Gastroesophageal sphincter (tissue), 3 donors: Measurements from ENCODE around the gene SEC14L5.

Source experiments
- POLR2AphosphoS5 ChIP-seq: sonication (generic); formaldehyde crosslinking; IDR thresholded peaks from one replicate; pipeline ENCODE4 v1.6.1; 2017; ENCODE audit warnings: antibody characterized with exemption
- TF ChIP-seq, protein P1 (sequence below), 4 experiments: fragments of 200-600 bp in 2 of 4; fragments of 450-650 bp in 2 of 4; sonication (generic) in 1 of 4; IDR thresholded peaks; one replicate each; pipeline ENCODE4 v1.5.1; 2017 to 2019; ENCODE audit warnings: antibody characterized with exemption in 4 of 4, mild to moderate bottlenecking in 2 of 4, moderate library complexity in 2 of 4

GRCh38 chr16:5005916-5006315 is 47.8 kb downstream of the SEC14L5 start:
- no peak for TF ChIP-seq POLR2AphosphoS5
- TF ChIP-seq, protein P1, sequence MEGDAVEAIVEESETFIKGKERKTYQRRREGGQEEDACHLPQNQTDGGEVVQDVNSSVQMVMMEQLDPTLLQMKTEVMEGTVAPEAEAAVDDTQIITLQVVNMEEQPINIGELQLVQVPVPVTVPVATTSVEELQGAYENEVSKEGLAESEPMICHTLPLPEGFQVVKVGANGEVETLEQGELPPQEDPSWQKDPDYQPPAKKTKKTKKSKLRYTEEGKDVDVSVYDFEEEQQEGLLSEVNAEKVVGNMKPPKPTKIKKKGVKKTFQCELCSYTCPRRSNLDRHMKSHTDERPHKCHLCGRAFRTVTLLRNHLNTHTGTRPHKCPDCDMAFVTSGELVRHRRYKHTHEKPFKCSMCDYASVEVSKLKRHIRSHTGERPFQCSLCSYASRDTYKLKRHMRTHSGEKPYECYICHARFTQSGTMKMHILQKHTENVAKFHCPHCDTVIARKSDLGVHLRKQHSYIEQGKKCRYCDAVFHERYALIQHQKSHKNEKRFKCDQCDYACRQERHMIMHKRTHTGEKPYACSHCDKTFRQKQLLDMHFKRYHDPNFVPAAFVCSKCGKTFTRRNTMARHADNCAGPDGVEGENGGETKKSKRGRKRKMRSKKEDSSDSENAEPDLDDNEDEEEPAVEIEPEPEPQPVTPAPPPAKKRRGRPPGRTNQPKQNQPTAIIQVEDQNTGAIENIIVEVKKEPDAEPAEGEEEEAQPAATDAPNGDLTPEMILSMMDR (IDR thresholded peaks at IDR 0.05): no peak
